ENCODE measurements around the gene POFUT2.

Gene POFUT2

GRCh38 chr21:45297329-45297728, 9.6 kb upstream of the POFUT2 start:
- DNase-seq (ENCODE audit: low spot score): no peak

GRCh38 chr21:45296638-45297037, 8.9 kb upstream of the POFUT2 start:
- no peak for DNase-seq (ENCODE audit: low spot score)

GRCh38 chr21:45295576-45296365, 8.1 kb upstream of the POFUT2 start:
- DNase-seq (ENCODE audit: low spot score): peak; percentile 67

- DNase-seq (ENCODE audit: low spot score): no peak
Observed at GRCh38 chr21:45294509-45295291, 7.0 kb upstream of the POFUT2 start.

- DNase-seq (ENCODE audit: low spot score): no peak
Observed at GRCh38 chr21:45293726-45294401, 6.2 kb upstream of the POFUT2 start.

GRCh38 chr21:45293220-45293725, 5.6 kb upstream of the POFUT2 start:
- DNase-seq (ENCODE audit: low spot score): peak; percentile 48

- DNase-seq (ENCODE audit: low spot score): peak; percentile 92
Observed at GRCh38 chr21:45292399-45293219, 4.9 kb upstream of the POFUT2 start.

GRCh38 chr21:45291613-45292398, 4.1 kb upstream of the POFUT2 start:
- DNase-seq (ENCODE audit: low spot score): no peak

- DNase-seq (ENCODE audit: low spot score): no peak
Observed at GRCh38 chr21:45290948-45291612, 3.4 kb upstream of the POFUT2 start.

GRCh38 chr21:45289655-45290515, 2.2 kb upstream of the POFUT2 start:
- no peak for DNase-seq (ENCODE audit: low spot score)

- DNase-seq (ENCODE audit: low spot score): no peak
Observed at GRCh38 chr21:45289134-45289533, 1.4 kb upstream of the POFUT2 start.

GRCh38 chr21:45288441-45288841, 746 bp upstream of the POFUT2 start:
- no peak for DNase-seq (ENCODE audit: low spot score)

GRCh38 chr21:45286671-45287437, 841 bp downstream of the POFUT2 start:
- DNase-seq (ENCODE audit: low spot score): no peak

- no peak for DNase-seq (ENCODE audit: low spot score)
Observed at GRCh38 chr21:45285266-45285931, 2.3 kb downstream of the POFUT2 start.

- DNase-seq (ENCODE audit: low spot score): no peak
Observed at GRCh38 chr21:45284456-45284741, 3.3 kb downstream of the POFUT2 start.

- no peak for DNase-seq (ENCODE audit: low spot score)
Observed at GRCh38 chr21:45283611-45284455, 3.9 kb downstream of the POFUT2 start.

- DNase-seq (ENCODE audit: low spot score): no peak
Observed at GRCh38 chr21:45283035-45283610, 4.6 kb downstream of the POFUT2 start.
